ENCODE results near the gene SDCBP2.

- TF ChIP-seq GATA3 (IDR thresholded peaks at IDR 0.05; ENCODE audit: low read depth, low read length) (no peak), GATA2 (IDR thresholded peaks at IDR 0.05; ENCODE audit: low read depth, low read length) (no peak)
Observed at GRCh38 chr20:1263853-1264252, 65.1 kb downstream of the SDCBP2 start.
